A673 (cell line): ENCODE results near the gene AGA. TPM values are rescaled to one million over a fixed set of nuclear protein-coding genes. Genes with fewer than 3 reads are reported as not detected.

Experiments used
- BruUV-seq: library from RNA; stranded (reverse); fragments of 400-500 nt; replicated peaks from 2 replicates; lab custom pipeline; 2021; lab: Mats Ljungman, UMichigan
- CTCF ChIA-PET: fragments of 300-600 bp; sonication (Branson Sonifier 250); formaldehyde crosslinking; loops from one replicate; lab custom pipeline; 2022; ENCODE audit warnings: antibody characterized with exemption; lab: Charles Lee
- POLR2A ChIA-PET: fragments of 300-600 bp; sonication (Branson Sonifier 250); formaldehyde crosslinking; loops from one replicate; lab custom pipeline; 2022; ENCODE audit warnings: antibody characterized with exemption; ENCODE audit not compliant: low non-redundant PET; lab: Charles Lee
- DNase-seq: peaks from one replicate; pipeline ENCODE4 v3.0.0-alpha.2; 2015; ENCODE audit warnings: low spot score
- H3K27ac ChIP-seq: fragments of 200-600 bp; sonication (generic); 2 replicates; pipeline ENCODE4 v1.5.1; 2016; ENCODE audit warnings: mixed run types, low read depth, mild to moderate bottlenecking, mixed read lengths, antibody characterized with exemption, low read length; ENCODE audit not compliant: poor library complexity, severe bottlenecking
- H3K27me3 ChIP-seq: fragments of 200-600 bp; sonication (generic); replicated peaks from 2 replicates; pipeline ENCODE4 v1.6.1; 2017; ENCODE audit warnings: mixed run types, low read depth, mild to moderate bottlenecking, mixed read lengths, antibody characterized with exemption, low read length; ENCODE audit not compliant: insufficient read depth, poor library complexity
- H3K36me3 ChIP-seq: fragments of 200-600 bp; sonication (generic); 2 replicates; pipeline ENCODE4 v1.6.1; 2016; ENCODE audit warnings: mixed run types, mild to moderate bottlenecking, mixed read lengths, antibody characterized with exemption, low read length; ENCODE audit not compliant: insufficient read depth, poor library complexity, severe bottlenecking
- H3K4me1 ChIP-seq: fragments of 200-600 bp; sonication (generic); 2 replicates; pipeline ENCODE4 v1.6.1; 2017; ENCODE audit warnings: mixed run types, mild to moderate bottlenecking, mixed read lengths, antibody characterized with exemption, low read length; ENCODE audit not compliant: insufficient read depth, poor library complexity, severe bottlenecking
- H3K4me3 ChIP-seq: fragments of 200-600 bp; sonication (generic); 2 replicates; pipeline ENCODE4 v1.5.1; 2016; ENCODE audit warnings: low read depth, mixed run types, mild to moderate bottlenecking, mixed read lengths, low read length; ENCODE audit not compliant: poor library complexity, severe bottlenecking
- H3K9me3 ChIP-seq: fragments of 200-600 bp; sonication (generic); 2 replicates; pipeline ENCODE4 v1.6.1; 2016; ENCODE audit warnings: mixed run types, low read depth, mild to moderate bottlenecking, mixed read lengths, antibody characterized with exemption, low read length; ENCODE audit not compliant: poor library complexity, severe bottlenecking
- CTCF ChIP-seq: fragments of 300-800, 200-600 bp; sonication (generic); conservative IDR thresholded peaks from 2 replicates; pipeline ENCODE4 v1.5.1; 2017; ENCODE audit warnings: low read depth, mild to moderate bottlenecking, antibody characterized with exemption, low read length, moderate library complexity, mixed read lengths
- EZH2 ChIP-seq: fragments of 200-600 bp; sonication (generic); IDR thresholded peaks from 2 replicates; pipeline ENCODE4 v1.6.1; 2017; ENCODE audit warnings: borderline replicate concordance, low read depth, mild to moderate bottlenecking, mixed read lengths, antibody characterized with exemption, low read length; ENCODE audit not compliant: poor library complexity, severe bottlenecking
- intact Hi-C: fragments of 100-400 bp; cut with micrococcal nuclease; formaldehyde crosslinking; loops from one replicate; pipeline ENCODE4 v1.10.0; 2022; ENCODE audit not compliant: unreplicated experiment
- total RNA-seq: library from RNA; stranded (reverse); gene quantifications from 2 replicates; pipeline ENCODE4 v1.2.3, GENCODE V29; 2021

The AGA gene
- total RNA-seq, 1 experiment from 2014 or later, result 24.6 TPM

- intact Hi-C loops, result no loop called here
- Histone ChIP-seq H3K27me3 (no peaks in the 10 kb centered on the region), H3K36me3 (no peaks in the 10 kb centered on the region), H3K4me1 (no peaks in the 10 kb centered on the region), H3K9me3 (no peaks in the 10 kb centered on the region), H3K27ac (no peak overlapping the region), H3K4me3 (no peak overlapping the region)
- no peak for TF ChIP-seq CTCF
- no peak for TF ChIP-seq EZH2
- CTCF ChIA-PET, result no interaction called here
- POLR2A ChIA-PET, result no interaction called here
- no TSS peak for BruUV-seq
- no peak for DNase-seq
Measured at GRCh38 chr4:177482367-177482766, 40.1 kb upstream of the AGA start.

- POLR2A ChIA-PET, result no interaction called here
- no peaks in the 10 kb centered on the region for H3K9me3 ChIP-seq
- no peaks in the 10 kb centered on the region for H3K4me1 ChIP-seq
- no peak overlapping the region for H3K4me3 ChIP-seq
- no peaks in the 10 kb centered on the region for H3K36me3 ChIP-seq
- no peaks in the 10 kb centered on the region for H3K27me3 ChIP-seq
- H3K27ac ChIP-seq, result no peak overlapping the region
- intact Hi-C loops, result no loop called here
- CTCF ChIA-PET, result no interaction called here
- DNase-seq, result peak; percentile 1
- BruUV-seq, result no TSS peak
- TF ChIP-seq CTCF (no peak), EZH2 (no peak)
Measured at GRCh38 chr4:177480795-177481194, 38.6 kb upstream of the AGA start.

- POLR2A ChIA-PET, result no interaction called here
- no peaks in the 10 kb centered on the region for H3K4me1 ChIP-seq
- BruUV-seq, result no TSS peak
- TF ChIP-seq EZH2, result no peak
- TF ChIP-seq CTCF, result no peak
- no peak overlapping the region for H3K4me3 ChIP-seq
- no peaks in the 10 kb centered on the region for H3K9me3 ChIP-seq
- H3K27me3 ChIP-seq, result no peaks in the 10 kb centered on the region
- no peak for DNase-seq
- H3K36me3 ChIP-seq, result no peaks in the 10 kb centered on the region
- H3K27ac ChIP-seq, result no peak overlapping the region
- intact Hi-C loops, result no loop called here
- CTCF ChIA-PET, result no interaction called here
Measured at GRCh38 chr4:177479063-177479462, 36.8 kb upstream of the AGA start.
